8988T (cell line): ENCODE data around the gene CASZ1.

Experiments used
- DNase-seq: peaks from one replicate; pipeline ENCODE4 v3.0.0; 2011

CASZ1 gene

DNA sequence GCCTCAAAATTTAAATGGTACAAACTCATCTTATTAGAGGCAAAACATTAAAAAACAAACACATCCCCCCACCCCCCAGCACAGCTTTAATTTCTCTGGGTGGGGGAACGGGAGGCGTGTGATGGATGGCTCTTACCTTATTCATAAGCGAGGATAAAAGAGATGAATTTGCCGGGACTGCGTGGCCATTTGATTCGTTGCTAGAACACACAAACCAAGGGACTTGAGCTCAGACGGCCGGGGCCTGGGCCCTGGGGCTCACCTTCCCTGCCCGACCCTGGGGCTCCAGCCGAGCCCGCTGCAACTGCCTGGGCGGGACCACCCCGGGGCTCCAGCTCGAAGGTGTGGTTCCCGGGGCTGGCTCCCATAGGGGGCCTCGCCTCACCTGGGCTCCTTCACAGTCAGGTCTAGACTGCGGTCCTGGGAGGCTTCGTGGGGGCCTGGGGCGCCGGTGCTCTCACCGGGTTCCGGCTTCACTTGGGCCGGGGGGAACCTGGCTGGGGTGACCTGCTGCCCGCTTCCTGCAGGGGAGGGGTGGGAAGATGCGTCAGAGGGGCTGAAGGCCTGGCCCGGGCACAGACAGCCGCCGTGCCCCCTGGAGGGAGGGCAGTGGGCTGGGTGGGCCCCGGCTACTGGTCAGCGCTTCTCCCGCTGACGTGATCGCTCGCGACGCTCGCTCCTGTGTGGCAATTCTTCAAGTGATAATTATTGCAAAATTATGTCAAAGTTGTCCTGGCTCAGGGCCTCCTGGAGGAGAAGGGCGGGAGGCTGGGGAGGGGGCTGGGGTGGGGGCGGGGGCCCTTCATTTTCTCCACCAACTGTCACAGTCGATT is 145.7 kb downstream of the CASZ1 start:
- DNase-seq = no peak

GRCh38 chr1:10649517-10650201 is 146.8 kb downstream of the CASZ1 start:
- no peak for DNase-seq

- DNase-seq = no peak
Measured at GRCh38 chr1:10648689-10649516, 147.5 kb downstream of the CASZ1 start.

GRCh38 chr1:10647414-10648170 is 148.9 kb downstream of the CASZ1 start:
- DNase-seq = no peak

GRCh38 chr1:10646347-10646861 is 150.0 kb downstream of the CASZ1 start:
- peak; percentile 79 for DNase-seq

DNA sequence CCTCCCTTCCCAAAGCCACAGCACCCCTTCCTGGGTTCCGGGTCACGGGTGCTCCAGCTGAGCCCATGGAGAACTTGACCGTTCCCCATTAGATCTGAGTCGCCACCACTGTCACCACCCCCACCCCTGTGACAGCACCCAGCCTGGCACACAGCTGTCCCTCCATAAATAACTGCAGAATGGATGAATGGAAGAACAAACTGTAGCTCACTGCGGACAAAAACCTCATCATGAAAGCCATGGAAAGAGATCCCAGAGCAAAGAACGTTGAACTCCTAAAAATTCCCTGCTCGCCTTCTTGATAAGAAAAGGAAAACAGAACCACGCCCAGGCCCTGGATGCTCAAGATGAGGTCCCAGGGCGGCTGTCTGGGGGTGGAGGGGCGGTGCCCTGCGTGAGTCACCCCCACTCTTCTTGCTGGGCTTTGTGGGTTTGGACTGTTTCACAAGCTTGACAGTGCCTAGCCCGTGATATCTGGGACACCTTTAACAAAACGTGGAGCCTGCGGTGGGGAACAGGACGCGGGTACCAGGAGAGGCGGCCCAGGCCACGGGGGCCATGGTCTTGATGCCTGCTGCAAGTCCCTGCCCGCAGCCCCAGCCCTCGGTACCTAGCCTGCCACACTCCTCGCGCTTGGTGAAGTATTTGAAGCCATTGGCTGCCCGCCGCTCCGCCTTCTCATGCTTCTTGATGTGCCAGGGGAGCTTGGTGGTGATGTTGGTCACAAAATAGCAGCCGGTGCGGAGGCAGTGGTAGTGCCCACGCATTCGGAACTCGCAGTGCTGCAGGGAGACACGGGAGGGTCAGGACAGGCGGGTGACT is 151.9 kb downstream of the CASZ1 start:
- DNase-seq = no peak

- DNase-seq = no peak
Measured at GRCh38 chr1:10643607-10644306, 152.7 kb downstream of the CASZ1 start.

DNA sequence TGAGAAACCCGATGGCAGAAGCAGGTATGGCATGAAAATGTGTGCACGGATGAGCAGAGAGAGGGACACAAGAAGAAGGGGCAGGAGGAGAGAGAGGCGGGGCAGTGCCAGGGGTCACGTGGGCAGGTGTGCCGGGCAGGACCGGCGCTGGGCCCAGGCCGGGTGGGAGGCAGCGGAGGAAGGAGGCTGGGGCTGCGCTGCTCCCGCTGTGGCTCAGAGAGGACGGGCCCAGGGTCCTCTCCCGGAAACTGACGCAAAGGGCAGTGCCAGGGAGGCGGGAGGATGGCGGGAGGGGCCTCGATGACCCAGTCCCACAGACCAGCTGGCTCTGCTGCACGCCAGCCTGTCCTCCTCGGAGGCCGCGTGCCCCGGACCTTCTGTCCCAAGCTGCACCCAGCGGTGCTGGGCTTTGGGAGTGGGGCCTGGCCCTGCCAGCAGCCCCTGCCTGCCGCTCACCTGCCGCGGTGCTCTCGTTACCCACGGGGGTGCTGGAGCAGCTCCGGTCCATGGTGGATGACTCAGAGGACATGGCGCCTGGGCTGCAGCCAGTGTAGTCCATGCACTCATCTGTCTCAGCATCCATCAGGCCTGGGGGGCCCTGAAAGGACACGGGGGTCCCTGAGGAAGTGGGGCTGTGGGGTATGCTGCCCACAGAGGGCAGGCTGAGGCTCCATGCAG is 153.9 kb downstream of the CASZ1 start:
- DNase-seq = no peak

DNA sequence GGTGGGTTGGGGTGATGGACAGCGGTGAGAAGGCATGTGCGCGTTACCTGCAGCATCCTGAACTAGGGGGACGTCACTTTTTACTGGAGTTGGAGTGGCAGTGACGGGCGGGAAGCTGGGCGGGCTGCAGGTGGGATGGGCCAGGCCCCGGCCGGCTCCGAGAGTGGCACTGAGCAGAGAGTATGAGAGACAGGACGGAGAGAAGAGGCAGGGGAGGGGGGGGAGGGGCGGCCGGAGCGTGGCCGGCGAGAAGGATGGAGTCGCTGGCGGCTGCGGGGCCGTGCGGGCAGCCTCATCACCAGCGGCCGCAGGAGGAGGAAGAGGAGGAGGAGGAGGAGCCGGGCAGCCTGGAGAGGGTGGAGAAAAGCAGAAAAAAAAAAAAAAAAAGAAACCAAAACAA is 154.5 kb downstream of the CASZ1 start:
- no peak for DNase-seq

DNA sequence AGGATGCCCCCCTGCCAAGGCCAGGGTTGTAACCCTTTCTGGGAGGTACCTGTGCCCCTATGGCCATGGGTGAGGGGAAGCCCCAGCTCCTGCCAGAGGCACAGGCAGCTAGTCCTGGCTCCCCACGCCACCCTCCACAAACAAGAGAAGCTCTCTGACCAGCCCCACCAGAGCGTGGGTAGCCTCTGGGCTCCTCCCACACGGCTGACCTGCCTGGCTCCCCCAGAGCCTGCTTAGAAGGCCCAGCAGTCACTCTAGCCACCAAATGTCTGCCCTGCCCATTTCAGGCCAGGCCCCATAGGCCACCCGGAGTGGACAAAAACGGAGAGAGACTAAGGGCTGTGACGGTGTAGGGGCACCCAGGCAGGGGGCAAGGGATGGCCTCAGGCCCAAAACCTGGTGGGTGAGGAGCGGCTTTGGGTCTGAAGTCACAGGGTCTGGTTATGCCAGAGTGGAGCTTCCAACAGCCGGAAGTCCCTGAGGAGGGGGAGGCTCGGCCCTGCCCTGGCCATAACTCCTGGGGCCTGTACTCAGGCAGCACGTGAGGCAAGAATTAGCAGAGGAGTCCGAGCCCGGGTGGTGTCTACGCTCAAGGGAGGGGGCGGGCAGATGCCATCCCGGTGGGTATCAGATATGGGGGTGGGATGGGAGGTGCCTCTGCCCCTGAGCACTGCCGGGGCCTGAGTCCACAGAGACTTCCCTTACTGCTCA is 155.4 kb downstream of the CASZ1 start:
- DNase-seq = no peak

DNA sequence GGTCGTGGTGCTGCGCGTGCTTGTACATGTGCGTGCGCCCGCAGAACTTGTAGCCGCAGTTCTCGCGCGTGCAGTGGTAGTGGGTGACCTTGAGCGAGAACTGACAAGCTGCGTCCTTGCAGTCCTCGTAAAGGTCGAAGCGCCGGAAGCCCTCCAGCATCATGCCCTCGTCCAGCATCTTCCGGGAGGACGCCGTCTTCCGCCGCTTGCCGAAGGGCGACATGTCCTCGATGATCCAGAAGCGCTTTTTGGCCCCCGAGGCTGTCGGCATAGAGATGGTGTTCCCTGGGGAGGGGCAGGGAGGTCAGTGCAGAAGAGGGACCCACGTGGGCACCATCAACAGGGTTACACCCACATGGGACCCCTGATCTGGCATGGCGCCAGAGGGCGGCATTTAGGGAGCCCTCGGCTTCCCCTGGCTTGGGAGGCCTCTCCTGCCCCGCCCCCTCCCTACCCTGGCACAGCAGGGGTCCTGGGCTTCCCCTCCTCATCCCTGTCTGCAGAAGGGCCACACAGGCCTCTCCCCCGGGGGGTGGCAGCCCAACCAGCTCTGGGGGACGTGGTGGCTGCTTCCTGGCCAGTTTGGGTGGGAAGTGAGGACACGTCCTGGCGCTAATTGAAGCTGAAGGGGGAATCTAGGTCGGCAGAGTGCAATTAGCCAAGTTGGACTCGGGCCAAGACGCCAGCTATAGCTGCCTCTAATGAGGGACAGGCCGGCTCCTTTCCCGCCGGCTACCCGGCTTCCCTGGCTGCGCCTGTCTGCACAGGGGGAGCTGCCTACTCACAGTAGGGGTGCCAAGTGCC is 156.5 kb downstream of the CASZ1 start:
- DNase-seq = no peak

DNA sequence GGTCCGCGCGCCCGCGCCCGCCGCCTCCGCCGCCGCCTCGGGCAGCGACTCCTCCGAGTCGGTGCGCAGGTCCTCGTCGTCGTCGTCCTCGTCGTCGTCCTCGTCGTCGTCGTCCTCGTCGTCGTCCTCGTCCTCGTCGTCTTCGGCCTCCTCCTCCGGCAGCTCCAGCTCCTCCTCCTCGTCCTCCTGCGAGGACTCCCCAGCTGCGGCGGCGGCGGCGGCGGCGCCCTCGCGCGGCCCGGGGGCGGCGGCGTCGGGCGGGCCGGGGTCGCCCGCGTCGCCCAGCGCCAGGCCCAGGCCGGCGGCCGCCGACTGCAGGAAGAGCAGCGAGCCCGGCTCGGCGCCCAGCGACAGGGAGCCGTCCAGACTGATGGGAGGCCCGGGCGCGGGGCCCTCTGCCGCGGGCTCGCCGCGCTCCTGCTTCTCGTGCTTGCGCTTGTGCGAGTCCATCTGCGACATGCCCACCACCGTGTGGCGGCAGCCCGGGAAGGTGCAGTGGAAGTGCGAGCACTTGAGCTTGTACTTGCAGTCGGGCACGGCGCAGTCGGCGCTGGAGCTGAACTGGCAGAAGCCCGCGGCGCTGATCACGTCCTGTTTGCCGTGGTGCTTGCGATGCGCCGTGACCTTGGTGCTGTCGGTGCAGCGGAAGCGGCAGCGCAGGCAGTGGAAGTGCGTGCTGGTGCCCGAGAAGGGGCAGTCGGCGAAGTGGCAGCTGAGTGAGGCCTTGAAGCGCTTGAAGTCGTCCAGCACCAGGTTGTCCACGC is 157.3 kb downstream of the CASZ1 start:
- DNase-seq = no peak

GRCh38 chr1:10638559-10639005 is 157.9 kb downstream of the CASZ1 start:
- no peak for DNase-seq

- no peak for DNase-seq
Measured at GRCh38 chr1:10637834-10638558, 158.4 kb downstream of the CASZ1 start.

GRCh38 chr1:10637400-10637799 is 159.0 kb downstream of the CASZ1 start:
- no peak for DNase-seq

DNA sequence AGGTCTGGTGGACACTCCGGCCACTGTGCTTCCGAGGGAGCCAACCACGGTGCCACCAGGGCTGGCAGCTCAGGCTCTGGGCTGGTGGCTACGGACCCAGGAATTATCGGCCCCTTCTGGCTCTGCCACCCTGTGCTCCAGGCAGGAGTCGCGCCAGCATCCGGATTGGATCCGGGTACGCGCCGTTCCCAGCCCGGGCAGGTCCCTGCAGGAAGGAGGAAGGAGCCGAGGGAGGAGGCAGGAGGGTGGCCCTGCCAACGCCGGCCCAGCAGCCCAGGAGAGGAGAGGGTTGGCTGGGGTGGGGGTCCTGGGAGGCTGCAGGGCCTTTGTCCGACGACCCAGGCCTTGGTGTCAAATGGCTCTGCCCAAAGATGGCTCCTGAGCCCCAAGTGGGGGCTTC is 160.5 kb downstream of the CASZ1 start:
- no peak for DNase-seq
